Fibroblast of skin of right quadriceps (primary cell): ENCODE measurements around the gene LEO1.

ENCODE experiments used
- DNase-seq: peaks from one replicate; pipeline ENCODE4 v3.0.0-alpha.2; 2013

The LEO1 gene

DNA sequence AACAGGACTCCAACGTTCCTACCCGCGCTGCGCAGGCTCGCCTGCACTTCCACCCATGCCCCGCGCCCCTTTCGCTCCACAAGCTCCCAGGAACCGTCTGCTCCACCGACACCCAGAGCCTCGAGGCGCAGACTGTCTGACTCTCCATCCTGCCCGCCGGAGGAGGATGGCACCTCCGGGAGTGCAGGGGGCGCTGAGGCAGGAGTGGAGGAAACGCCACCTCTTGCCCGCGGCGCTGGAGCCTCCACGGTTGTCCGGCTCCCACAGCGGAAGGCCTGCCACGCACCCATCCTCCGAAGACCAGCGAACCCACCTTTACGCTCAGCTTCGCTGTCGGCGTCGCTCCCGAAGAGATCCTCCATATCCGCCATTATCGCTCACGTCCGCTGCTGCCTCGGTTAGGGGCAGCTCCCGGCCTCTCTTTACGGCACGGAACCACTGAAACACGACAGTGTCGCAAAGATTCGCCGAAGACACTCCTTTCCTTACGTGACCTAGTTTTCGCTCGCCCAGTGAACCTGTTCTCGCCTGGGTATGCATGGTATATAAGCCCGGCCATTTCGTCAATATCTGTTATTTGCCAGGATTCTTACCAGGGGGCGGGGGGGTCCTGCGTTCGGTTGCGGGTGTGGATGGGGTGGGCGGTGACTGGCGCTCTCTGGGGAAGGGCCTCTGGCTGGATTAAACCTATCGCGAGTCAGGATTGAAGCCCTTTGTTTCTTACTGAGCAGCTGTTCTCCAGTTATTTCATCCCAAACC, at the start of gene LEO1:
TSS of gene LEO1 (minus strand) at position 404 of the 759 bp plus-strand sequence. CDS start at position 371, 33 bp downstream.
- DNase-seq: peak; percentile 98

DNA sequence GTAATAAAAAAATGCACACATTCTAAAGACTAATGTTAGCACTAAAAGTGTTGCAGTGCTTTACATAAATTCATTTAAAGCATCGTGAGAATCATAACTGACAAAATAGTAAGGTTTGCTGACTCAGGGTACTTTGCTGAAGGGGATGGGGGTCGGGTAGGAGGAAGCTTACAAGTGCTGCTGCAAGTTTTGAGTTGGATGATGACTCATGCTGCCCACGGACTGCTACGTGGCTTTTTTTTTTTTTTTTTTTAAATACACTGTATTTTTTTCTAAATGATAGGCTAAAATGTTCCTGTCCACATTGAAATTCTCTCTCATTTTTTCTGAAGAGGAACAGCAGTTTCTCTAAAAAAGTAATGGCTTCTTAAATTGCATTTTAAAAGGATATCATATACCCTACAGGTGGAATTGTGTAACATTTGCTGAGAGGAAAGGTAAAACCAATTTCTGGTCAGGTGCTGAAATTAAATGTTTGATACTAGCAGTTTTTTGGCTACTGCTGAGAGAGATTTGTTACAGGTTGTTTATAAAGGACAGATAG, 49.6 kb upstream of the LEO1 start:
- DNase-seq: peak; percentile 94

DNA sequence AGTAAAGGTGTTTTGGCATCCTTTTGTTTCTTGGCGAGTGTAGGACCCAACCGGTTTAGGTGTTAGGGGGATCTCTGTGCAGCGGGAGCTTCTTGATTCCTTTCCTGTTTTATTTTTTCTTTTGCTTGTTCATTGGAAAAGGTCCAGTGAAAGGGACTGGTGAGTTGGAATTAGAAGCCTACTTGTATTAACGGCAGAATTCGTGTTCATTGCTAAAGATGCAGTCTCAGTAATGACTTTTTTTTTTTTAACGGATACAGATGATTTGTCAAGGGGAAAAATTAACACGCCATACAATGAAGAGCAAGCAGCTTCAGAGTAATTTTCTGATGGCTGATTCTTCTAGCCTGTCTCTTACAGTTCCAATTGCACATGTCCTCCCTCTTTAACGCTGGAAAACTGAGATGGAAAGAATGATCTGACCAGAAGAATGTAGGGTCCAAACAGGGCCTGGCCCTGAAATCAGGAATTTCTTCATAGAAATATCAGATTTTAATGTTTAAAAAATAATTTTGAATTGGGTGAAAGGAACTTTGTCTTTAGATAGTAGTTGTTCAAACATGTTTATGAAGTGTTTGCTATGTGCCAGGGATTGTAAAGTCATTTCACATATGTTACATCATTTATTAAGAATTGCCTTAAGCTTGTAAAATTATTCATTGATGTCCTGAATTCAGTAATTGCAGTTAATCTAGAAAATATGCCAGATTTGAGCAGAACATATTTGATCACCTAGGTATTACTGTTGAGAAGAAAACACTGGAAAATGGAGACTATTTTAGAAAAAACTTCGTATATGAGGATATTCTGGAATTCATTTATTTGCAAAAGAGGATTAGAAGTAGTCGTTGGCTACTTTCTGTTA, 48.9 kb upstream of the LEO1 start:
- peak; percentile 33 for DNase-seq

DNA sequence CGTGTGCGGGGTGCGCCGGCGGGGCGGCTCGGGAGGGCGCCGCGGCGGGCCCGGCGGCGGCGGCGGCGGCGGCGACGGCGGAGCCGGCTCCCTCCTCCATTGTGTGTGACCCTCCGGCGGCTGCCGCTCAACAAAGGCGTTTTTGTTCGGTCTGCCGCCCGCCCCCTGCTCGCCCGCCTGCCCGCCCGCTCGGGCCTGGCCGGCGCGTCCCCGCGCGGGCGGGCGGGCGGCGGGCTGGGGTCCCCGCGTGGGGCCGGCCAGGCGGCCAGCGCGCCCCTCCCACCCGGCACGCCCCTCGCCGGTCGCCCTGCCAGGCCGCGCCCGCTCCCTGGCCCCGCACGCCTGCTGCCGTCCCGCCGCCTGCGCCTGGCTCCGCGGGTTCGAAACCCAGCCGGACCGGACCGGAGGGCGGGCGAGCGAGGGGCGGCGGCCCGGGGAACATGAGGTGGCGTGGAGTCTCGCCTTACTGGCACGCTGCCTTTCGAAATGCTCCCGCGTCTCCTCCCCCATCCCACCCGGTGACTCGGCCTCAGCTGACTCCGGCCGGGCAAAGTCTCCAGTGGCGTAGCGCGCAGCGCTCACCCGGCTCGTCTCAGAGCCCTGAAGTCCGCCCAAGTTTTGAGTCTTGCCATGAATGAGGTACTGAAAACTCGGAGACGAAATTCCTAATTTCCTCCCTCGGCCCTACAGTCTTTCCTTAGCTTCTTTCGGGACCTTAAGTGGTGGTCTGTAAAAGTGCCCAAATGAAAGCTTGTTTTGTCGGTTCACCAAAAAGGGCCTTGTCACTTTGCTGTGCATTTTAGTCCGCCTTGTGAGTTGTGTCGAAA, 48.0 kb upstream of the LEO1 start:
- DNase-seq: peak; percentile 78

DNA sequence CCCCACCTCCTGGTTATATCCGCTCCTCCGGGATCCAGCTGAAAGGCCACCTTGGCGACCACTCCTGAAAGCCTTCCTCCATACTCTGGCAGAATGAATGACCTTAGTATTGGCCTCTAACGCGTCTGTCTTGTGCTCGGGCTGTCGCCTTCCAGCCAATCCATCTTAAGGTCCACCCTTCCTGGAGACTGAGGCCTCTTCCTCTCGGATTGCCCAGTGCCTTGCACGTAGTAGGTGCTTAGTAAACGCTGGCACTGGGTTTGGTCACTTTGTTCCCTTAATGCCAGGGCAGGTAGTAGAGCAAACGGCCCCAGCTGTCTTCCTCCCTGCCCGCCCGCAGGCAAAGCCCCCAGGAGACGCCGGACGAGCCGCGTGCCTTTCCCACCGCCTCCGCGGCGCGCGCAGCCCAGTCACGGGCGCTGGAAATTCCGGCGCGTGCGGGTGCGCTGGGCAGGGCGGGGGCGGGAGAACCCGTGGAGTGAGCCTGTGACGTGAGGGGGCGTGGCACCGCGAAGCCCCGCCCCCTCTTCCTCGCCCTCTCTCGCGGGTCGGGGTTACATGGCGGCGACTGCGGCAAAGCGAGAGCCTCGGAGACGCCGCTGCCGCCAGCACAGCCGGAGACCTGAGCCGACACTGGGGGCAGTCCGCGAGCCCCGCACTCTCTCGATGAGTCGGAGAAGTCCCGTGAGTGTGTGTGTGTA, 47.3 kb upstream of the LEO1 start, which contains the start of gene MAPK6:
TSS of gene MAPK6 (plus strand) at position 527 of the 701 bp plus-strand sequence. CDS start 27,242 bp downstream, outside the sequence.
- peak; percentile 92 for DNase-seq

DNA sequence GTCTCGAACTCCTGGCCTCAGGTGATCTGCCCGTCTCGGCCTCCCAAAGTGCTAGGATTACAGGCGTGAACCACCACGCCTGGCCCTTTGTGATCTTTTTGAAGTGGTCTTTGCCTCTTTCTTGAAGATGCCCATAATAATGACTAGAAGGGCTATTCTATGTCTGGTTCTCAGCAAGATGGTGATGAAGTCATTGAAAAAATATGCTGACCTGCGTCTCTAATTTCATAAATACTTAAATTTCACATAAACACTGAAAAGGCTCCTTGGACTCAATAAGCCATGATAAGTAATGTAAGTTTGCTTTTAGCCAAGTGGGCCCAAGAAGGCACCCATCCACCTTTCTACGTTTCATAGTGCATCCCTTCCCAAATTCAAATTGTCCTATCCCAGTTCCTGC, 46.7 kb upstream of the LEO1 start:
- DNase-seq: peak; percentile 41

DNA sequence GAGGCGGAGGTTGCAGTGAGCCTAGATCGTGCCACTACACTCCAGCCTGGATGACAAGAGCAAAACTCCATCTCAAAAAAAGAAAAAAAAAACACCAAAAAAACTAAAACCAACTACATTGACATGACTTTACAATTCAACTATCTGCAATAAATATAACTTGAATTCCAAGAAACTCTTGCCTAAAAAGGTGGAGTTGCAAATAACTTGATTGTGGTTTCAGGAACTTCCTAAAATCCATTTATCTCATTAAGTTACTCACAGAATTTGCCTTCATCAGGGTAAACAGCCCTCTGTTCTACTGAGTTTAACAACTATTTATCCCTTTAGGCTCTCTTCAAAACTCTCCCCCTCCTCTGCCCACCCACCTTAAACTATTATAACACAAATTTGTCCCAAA, 44.7 kb upstream of the LEO1 start:
- no peak for DNase-seq

DNA sequence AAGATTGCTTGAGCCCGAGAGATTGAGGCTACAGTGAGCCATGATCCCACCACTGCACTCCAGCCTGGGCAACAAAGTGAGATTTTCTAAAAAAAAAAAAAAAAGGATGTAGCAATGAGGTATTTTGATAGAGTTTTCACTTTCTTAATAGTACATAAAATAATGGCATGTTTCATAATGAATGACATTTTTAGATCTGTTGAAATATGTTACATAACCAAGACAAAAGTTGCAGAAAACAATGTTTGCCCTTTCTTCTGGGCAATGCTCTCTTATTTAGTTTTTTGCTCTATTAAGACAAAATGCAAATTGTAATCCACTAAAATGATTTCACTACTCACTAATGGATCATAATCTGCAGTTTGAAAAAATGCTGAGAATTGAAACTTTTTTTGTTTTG, 43.0 kb upstream of the LEO1 start:
- no peak for DNase-seq

DNA sequence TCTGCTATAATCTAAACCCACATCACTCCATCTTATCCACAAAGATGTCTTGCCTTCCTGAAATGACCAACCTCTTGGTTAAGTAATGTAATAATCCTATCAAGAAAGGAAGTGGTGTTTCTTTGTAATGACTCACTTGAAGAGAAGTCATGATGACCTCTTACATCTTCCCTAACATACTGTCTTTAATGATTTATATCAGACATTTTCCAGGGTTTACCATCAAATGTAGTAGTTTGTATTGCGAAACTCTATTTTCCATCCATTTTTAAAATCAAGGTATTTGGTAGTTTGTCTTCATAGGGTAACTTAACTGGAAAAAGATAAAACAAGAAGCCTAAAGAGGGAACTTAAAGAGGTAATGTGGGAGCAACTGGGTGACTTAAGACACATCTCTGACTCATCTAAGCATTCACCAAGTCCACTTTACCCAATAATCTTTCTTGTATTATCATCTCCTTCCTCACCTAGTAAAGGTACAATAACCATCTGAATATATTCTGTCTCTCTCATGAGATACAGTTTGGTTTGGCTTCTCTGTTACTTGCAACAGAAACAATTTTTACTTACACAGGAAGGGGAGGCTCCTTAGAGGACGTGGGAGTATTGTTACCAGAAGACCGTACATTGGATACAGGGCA, 41.7 kb upstream of the LEO1 start:
- peak; percentile 65 for DNase-seq

DNA sequence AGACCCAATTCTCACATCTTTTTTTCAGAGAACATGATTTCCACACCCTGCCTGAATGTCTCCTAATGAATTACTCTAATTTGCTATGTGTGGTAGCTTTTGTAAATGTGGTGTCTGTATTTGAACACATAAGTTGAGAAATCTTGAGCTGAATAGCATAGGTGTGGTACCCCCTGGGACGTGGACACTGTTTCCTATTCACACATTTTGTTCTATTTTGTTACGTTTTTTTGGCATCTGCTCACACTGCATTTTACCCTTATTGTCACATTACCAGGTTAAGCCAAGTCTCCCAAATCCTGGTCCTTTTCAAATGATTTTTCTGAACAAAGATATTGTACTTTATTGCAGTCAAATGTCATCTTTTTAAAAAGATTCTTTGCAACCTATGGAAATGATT, 40.6 kb upstream of the LEO1 start:
- no peak for DNase-seq

DNA sequence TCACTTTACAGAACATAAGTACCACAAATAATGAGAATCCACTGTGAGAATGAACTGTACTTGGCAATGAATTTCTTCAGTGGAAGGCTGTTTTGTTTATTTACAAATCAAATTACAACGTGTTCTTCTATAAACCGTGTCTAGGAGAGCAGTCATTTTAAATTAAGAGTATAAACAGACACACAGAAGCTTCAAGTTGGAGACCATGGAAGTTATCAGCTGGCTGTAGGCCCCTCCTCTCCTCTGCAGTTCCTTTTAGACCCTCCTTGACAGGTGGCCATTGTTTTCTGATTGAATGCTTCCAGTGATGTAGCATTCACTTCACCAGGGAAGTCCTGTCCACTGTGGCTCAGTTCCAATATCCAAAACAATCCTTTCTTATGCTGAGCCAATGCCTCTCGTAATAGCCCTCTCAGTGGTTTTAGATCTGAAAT, 40.1 kb upstream of the LEO1 start:
- DNase-seq: no peak

DNA sequence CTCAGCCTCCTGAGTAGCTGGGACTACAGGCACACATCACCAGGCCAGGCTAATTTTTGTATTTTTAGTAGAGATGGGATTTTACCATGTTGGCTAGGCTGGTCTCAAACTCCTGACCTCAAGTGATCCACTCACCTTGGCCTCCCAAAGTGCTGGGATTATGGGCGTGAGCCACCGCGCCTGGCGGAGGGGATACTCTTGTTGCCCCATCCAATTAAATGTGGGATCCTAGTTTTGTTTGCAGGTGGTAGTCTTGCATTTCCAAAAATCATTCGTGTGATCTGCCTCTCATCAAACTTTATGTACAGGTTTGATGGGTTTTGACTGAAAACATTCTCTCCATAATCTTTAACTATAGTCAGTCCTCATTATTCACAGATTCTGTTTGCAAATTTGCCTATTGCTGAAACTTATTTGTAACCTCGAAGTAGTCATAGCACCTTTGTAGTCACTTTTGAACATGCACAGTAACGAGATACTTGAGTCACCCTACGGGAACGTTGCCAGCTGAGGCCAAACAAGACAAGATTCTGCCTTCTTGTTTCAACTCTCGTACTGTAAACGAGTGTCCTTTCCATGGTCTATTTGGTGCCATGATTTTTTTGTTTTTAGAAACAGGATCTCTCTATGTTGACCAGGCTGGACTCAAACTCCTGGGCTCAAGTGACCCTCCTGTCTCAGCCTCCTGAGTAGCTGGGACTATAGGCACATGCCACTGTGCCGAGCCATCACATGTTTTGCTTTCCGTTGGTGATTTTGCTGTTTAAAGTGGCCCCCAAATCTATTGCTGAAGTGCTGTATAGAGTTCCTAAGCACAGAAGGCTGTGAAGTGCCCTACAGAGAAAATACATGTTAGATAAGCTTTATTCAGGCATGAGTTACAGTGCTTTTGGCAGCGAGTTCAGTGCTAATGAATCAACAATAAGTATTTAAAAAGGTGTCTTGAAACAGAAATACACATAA, 39.3 kb upstream of the LEO1 start:
- DNase-seq: peak; percentile 85

DNA sequence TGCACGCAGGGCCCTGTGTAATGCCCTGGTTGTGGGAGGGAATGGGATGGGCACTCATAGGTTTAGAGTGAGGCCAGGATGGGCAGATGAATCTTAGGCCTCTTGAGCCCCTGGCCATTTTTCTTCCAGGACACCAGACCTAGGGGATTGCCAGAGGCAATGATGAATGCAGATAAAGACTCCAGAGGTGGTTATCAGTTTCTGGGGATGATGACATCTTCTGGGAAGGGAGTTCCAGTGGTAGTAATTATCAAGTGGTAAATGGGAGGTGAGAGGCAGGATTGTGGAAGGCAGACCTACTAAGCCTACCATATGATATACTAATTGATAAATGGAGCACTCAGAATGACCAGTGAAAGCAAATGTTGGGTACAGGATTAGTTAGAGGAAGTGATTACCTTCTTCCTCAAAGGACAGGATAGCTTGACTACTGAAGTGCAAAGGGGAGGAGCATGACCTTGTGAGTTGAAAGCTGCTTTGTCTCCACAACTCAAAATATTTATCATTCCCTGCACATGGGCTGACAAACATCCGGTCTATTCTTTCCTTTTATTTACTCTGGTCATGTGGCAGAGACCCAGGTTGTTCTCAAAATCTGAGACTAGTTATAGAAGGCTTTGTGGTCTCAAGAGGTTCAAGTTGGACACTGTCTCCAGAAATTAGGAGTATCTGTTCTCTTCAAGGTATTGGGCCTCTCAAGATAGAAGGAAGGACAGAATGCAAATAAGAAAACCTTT, 37.3 kb upstream of the LEO1 start:
- DNase-seq: no peak

DNA sequence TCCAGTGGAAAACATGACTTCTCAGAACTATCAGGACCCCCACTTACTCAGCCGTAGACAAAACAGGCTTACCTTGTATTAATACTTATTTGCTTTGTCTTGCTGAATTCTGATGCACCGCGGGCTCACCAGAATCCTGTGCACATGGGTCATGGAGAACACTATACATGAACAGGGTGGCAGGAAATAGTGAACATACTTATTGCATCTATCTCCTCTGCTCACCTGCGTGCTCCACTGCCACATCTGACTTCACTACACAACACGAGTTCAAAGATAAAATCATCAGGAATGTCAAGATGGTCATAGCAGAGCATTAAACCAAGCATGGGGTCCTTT, 36.8 kb upstream of the LEO1 start:
- DNase-seq: no peak

DNA sequence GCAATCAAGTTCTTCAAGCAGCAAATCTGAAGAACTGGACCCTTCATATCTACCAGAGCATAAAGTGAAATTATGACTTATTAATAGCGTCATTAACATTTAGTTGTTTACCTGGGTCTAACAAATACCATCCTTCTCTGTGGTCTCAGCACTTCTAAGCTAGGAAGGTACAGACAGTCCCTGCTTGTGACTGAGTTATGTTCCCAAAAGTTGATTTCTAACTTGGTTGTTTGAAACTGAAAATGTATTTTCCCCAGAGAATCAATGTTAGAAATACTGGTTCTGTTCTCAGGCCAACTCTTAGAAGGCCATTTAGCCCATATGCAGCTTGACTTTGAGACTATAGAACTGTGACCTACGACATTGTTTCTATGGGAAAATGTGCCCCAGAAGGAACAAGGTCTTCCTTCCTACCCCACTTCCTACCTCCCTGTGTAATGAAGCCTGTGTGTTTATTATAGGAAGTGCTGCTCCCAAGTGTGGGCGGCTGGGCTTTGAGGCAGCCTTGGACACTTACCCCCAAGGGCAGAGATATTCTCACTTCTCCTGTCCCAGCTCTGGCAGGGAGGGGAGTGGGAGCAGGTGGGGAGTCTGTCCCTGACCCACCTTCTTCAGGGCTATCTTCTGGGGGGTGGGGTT, 35.2 kb upstream of the LEO1 start:
- no peak for DNase-seq

DNA sequence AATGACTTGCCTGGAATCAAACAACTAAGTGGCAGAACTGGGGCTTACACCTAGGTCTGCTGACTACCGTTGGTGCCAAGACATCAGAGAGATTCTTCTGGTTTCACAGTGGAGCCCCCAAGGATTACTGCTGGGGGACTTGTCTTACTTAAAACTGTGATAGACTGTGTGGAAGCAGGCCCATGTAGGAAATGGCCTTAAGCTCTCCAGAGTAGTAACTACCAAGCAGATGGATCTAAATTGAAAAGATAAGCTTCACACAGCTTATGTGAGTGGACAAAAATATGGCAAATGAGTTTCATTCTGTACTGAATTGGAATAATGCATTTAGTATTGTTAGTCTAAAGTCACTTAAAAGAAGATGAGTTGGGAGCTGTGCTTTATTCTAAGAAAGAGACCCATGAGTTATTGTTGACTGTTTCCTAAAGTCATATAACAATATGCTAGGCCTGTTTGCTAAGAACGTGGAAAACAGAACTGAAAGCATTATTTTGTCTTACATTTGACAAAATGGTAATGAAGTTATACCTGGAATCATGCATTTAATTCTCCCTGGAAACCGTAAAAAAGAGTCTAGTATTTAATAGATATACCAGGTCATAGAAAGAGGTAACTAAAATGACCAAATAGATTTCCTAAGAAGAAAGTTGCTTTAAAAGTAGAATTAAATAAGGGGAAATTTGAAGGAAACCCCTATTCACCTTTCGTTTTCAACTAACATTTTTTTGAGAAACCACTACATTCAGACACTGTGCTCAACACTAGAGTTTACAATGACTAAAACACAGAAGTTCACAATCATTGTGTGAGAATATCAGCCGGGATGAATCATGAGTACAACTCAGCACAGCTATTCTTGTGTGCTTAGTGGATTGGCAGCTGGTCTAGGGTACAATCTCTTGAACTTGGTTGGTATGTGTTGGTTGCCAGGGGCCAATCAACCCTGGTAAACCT, 34.4 kb upstream of the LEO1 start:
- DNase-seq: peak; percentile 37

DNA sequence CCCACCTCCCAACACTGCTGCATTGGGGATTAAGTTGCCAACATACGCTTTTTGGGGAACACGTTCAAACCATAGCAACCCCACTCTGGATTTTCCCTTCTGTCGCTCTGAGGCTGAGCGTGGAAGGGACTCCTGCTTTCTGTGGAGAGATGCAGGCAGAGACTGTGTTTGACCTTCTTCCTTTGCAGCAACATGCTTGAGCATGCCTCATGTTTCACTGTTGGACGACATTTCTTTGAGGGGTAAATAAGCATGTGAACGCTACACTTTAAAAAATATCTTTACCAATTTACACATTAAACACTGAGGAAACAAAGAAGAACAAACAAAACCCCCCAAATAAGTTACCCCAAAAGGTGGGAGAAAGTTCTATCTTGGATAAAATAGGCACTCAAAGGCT, 33.2 kb upstream of the LEO1 start:
- no peak for DNase-seq

DNA sequence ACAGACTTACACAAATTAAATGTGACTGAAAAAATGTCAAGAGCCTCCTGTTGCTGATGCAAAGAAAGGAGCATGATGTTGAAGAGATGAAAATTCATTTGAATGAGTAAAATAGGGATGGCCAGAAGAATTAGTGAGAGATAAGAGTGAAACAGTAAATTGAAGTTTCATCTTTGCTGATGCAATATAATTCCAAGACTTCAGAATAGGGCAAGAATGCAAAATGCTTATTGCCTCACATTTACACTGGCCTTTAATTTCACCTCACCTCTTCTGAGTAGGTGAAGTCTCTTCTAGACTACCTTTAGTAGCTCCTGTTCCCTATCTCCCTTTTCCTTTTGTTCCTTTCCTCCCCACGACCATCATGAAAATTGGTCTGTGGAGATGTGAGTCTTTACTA, 32.1 kb upstream of the LEO1 start:
- DNase-seq: no peak
